NCI-H510A (cell line): Measurements from ENCODE around the gene SGCA.

Experiments used
- DNase-seq: peaks from one replicate; lab custom pipeline; 2025; lab: John Stamatoyannopoulos, UW

The SGCA gene

GRCh38 chr17:50149417-50150353, 16.1 kb upstream of the SGCA start:
- DNase-seq, result peak; percentile 77

- DNase-seq, result no peak
Measured at GRCh38 chr17:50150354-50151040, 15.3 kb upstream of the SGCA start, which contains the start of gene PPP1R9B. PPP1R9B (minus strand) TSS chr17:50150677; CDS start chr17:50150513, 164 bp downstream.

GRCh38 chr17:50151041-50151936, 14.5 kb upstream of the SGCA start:
- DNase-seq, result peak; percentile 97

- DNase-seq, result peak; percentile 90
Measured at GRCh38 chr17:50151937-50152547, 13.8 kb upstream of the SGCA start.

GRCh38 chr17:50152736-50153135, 13.1 kb upstream of the SGCA start:
- no peak for DNase-seq

- DNase-seq, result no peak
Measured at GRCh38 chr17:50153650-50154575, 11.9 kb upstream of the SGCA start.

- no peak for DNase-seq
Measured at GRCh38 chr17:50154604-50155003, 11.2 kb upstream of the SGCA start.

- no peak for DNase-seq
Measured at GRCh38 chr17:50155115-50155819, 10.5 kb upstream of the SGCA start.

GRCh38 chr17:50157891-50158290, 7.9 kb upstream of the SGCA start:
- DNase-seq, result no peak

GRCh38 chr17:50161023-50161910, 4.5 kb upstream of the SGCA start:
- peak; percentile 94 for DNase-seq

GRCh38 chr17:50161911-50162288, 3.9 kb upstream of the SGCA start:
- DNase-seq, result no peak

GRCh38 chr17:50162466-50163254, 3.1 kb upstream of the SGCA start:
- DNase-seq, result no peak

GRCh38 chr17:50163843-50164696, 1.7 kb upstream of the SGCA start:
- DNase-seq, result no peak

- DNase-seq, result no peak
Measured at GRCh38 chr17:50164697-50164988, 1.2 kb upstream of the SGCA start.

- DNase-seq, result no peak
Measured at GRCh38 chr17:50165066-50165465, 739 bp upstream of the SGCA start.

- DNase-seq, result no peak
Measured at GRCh38 chr17:50165466-50165865, 339 bp upstream of the SGCA start.

GRCh38 chr17:50166518-50167181, 845 bp downstream of the SGCA start:
- DNase-seq, result no peak
